Endothelial cell (in vitro differentiated cells): ENCODE results near the gene SP2. TPM values are rescaled to one million over a fixed set of nuclear protein-coding genes. Genes with fewer than 3 reads are reported as not detected.

Experiments
- DNase-seq: peaks from one replicate; pipeline ENCODE4 v3.0.0; 2021; ENCODE audit warnings: low spot score
- H3K27ac Mint-ChIP-seq: one replicate; pipeline ENCODE4 v1.8.0; 2021; ENCODE audit warnings: mixed read lengths, inconsistent platforms; ENCODE audit not compliant: unreplicated experiment
- H3K27me3 Mint-ChIP-seq: one replicate; pipeline ENCODE4 v1.8.0; 2021; ENCODE audit warnings: mild to moderate bottlenecking, moderate library complexity, mixed read lengths, inconsistent platforms; ENCODE audit not compliant: unreplicated experiment
- H3K36me3 Mint-ChIP-seq: one replicate; pipeline ENCODE4 v1.8.0; 2021; ENCODE audit warnings: mild to moderate bottlenecking, low read depth, mixed read lengths, inconsistent platforms; ENCODE audit not compliant: unreplicated experiment
- H3K4me1 Mint-ChIP-seq: one replicate; pipeline ENCODE4 v1.8.0; 2021; ENCODE audit warnings: mild to moderate bottlenecking, mixed read lengths, inconsistent platforms; ENCODE audit not compliant: unreplicated experiment
- H3K4me3 Mint-ChIP-seq: one replicate; pipeline ENCODE4 v1.8.0; 2021; ENCODE audit warnings: mild to moderate bottlenecking, mixed read lengths, inconsistent platforms; ENCODE audit not compliant: unreplicated experiment
- H3K9me3 Mint-ChIP-seq: one replicate; pipeline ENCODE4 v1.8.0; 2021; ENCODE audit warnings: mixed read lengths, inconsistent platforms; ENCODE audit not compliant: unreplicated experiment
- CTCF ChIP-seq: fragments of 200-600 bp; sonication (generic); IDR thresholded peaks from one replicate; pipeline ENCODE4 v1.5.0; 2021; ENCODE audit warnings: antibody characterized with exemption; ENCODE audit not compliant: unreplicated experiment
- total RNA-seq: library from RNA; stranded (reverse); fragmentation: NEBNext Ultra II Directional; extraction: Animal tissue kit (Norgen Biotek cat#: 25700); gene quantifications from one replicate; pipeline ENCODE4 v1.2.1, GENCODE V29; 2021; ENCODE audit not compliant: unreplicated experiment

Gene SP2
- total RNA-seq, 1 donor from 2014 or later, result 12.4 TPM

GRCh38 chr17:47955497-47956461, 59.7 kb downstream of the SP2 start:
- H3K27ac Mint-ChIP-seq, result no peak overlapping the region
- H3K9me3 Mint-ChIP-seq, result no peaks in the 10 kb centered on the region
- TF ChIP-seq CTCF, result no peak
- DNase-seq, result no peak
- H3K27me3 Mint-ChIP-seq, result peaks cover 6% of the 10 kb centered on the region
- H3K4me3 Mint-ChIP-seq, result no peak overlapping the region
- H3K4me1 Mint-ChIP-seq, result no peaks in the 10 kb centered on the region
- H3K36me3 Mint-ChIP-seq, result peaks cover 3% of the 10 kb centered on the region

- H3K27me3 Mint-ChIP-seq, result peaks cover 6% of the 10 kb centered on the region
- H3K36me3 Mint-ChIP-seq, result peaks cover 3% of the 10 kb centered on the region
- no peak for DNase-seq
- H3K9me3 Mint-ChIP-seq, result no peaks in the 10 kb centered on the region
- no peak for TF ChIP-seq CTCF
- no peak overlapping the region for H3K4me3 Mint-ChIP-seq
- no peak overlapping the region for H3K27ac Mint-ChIP-seq
- no peaks in the 10 kb centered on the region for H3K4me1 Mint-ChIP-seq
These were observed 61.0 kb downstream of the SP2 start for GRCh38 chr17:47956791-47957590.

GRCh38 chr17:47957591-47958490, 61.8 kb downstream of the SP2 start, which contains the start of gene PRR15L:
Gene PRR15L (minus strand): TSS chr17:47957883. CDS start chr17:47953234, 4,649 bp downstream.
- TF ChIP-seq CTCF, result no peak
- peaks cover 4% of the 10 kb centered on the region for H3K27me3 Mint-ChIP-seq
- H3K36me3 Mint-ChIP-seq, result peaks cover 3% of the 10 kb centered on the region
- H3K9me3 Mint-ChIP-seq, result no peaks in the 10 kb centered on the region
- H3K27ac Mint-ChIP-seq, result no peak within 1 kb of the TSS
- no peak within 1 kb of the TSS for H3K4me3 Mint-ChIP-seq
- H3K4me1 Mint-ChIP-seq, result no peaks in the 10 kb centered on the region
- DNase-seq, result no peak

- Mint-ChIP-seq H3K27me3 (peaks cover 6% of the 10 kb centered on the region), H3K4me1 (no peaks in the 10 kb centered on the region), H3K9me3 (no peaks in the 10 kb centered on the region), H3K27ac (no peak overlapping the region), H3K36me3 (peaks cover 3% of the 10 kb centered on the region), H3K4me3 (no peak overlapping the region)
- DNase-seq, result no peak
- no peak for TF ChIP-seq CTCF
These were observed 64.0 kb downstream of the SP2 start for GRCh38 chr17:47959825-47960655.
